ENCODE data around the gene VSTM2B. TPM values are rescaled to one million over a fixed set of nuclear protein-coding genes. Genes with fewer than 3 reads are reported as not detected.

Gene VSTM2B
- total RNA-seq, 1 experiment from 2014 or later, result not detected

DNA sequence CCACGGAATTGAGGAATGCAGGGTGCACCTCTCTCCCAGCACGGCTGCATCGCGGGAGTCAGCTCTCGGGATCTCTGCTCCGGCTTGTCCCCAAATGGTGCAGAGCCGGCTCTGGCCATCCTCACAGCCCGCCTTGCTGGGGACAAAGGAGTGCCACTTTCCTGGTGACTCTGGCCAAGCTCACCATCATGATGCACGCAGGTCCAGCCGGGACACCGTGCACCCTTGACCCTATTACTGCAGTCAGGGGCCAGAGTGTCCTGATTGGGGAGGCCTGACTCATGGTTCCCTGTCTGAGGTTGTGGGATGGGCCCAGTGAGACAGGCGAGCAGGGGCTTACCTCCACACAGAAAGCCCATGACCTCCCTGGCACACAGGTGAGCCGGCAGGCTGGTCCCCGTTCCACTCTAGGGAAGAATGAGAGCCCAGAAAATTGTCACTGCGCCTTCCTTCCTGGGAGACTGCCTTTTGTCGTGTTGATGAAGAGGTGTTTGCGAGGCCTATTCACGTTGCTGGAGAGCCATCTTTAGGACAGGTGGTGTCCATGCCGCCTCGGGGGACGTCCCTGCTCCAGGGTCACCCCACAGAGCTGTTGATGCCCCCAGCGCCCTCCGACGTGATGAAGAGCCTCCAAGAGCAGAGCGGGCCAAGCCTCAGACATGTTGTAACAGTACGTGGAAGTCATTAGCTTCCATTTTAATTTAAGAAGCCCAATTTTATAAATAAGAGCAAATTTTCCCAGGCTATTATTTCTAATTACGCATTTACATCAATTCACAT is 18.5 kb upstream of the VSTM2B start:
- TF ChIP-seq CTCF (conservative IDR thresholded peaks at IDR 0.05) (no peak), EZH2 (IDR thresholded peaks at IDR 0.05; ENCODE audit: low read depth) (no peak)
- H3K4me2 ChIP-seq, result no peak overlapping the region
- H3K36me3 ChIP-seq (ENCODE audit: low read depth), result no peaks in the 10 kb centered on the region
- no peak overlapping the region for H2AFZ ChIP-seq
- H3K9me3 ChIP-seq (ENCODE audit: insufficient read depth, low read depth), result no peaks in the 10 kb centered on the region
- H3K9me2 ChIP-seq (ENCODE audit: insufficient read depth), result no peaks in the 10 kb centered on the region
- no peaks in the 10 kb centered on the region for H4K20me1 ChIP-seq (ENCODE audit: insufficient read depth)
- BruUV-seq (replicated peaks), result no TSS peak
- intact Hi-C loops (cut with micrococcal nuclease; ENCODE audit: unreplicated experiment), result no loop called here
- no peak for DNase-seq
- H3K4me1 ChIP-seq (replicated peaks; ENCODE audit: insufficient read depth), result no peaks in the 10 kb centered on the region
- H3F3A ChIP-seq (ENCODE audit: insufficient read depth, low read depth), result no peaks in the 10 kb centered on the region
- ChIA-PET POLR2A (ENCODE audit: unreplicated experiment) (no interaction called here), CTCF (no interaction called here)
- no peak overlapping the region for H3K27ac ChIP-seq
- peaks cover 90% of the 10 kb centered on the region for H3K27me3 ChIP-seq (ENCODE audit: insufficient read depth, low read depth)
- no peaks in the 10 kb centered on the region for H3K79me2 ChIP-seq (ENCODE audit: low read depth)
- no peak overlapping the region for H3K4me3 ChIP-seq

GRCh38 chr19:29508181-29508580 is 17.6 kb upstream of the VSTM2B start:
- Histone ChIP-seq H3K27me3 (ENCODE audit: insufficient read depth, low read depth) (peaks cover 80% of the 10 kb centered on the region), H3F3A (ENCODE audit: insufficient read depth, low read depth) (no peaks in the 10 kb centered on the region), H4K20me1 (ENCODE audit: insufficient read depth) (no peaks in the 10 kb centered on the region), H3K9me3 (ENCODE audit: insufficient read depth, low read depth) (no peaks in the 10 kb centered on the region), H3K4me3 (no peak overlapping the region), H3K4me2 (no peak overlapping the region), H3K27ac (no peak overlapping the region), H3K4me1 (replicated peaks; ENCODE audit: insufficient read depth) (no peaks in the 10 kb centered on the region), H3K9me2 (ENCODE audit: insufficient read depth) (no peaks in the 10 kb centered on the region), H3K36me3 (ENCODE audit: low read depth) (no peaks in the 10 kb centered on the region), H2AFZ (no peak overlapping the region), H3K79me2 (ENCODE audit: low read depth) (no peaks in the 10 kb centered on the region)
- TF ChIP-seq CTCF (conservative IDR thresholded peaks at IDR 0.05) (no peak), EZH2 (IDR thresholded peaks at IDR 0.05; ENCODE audit: low read depth) (no peak)
- no TSS peak for BruUV-seq (replicated peaks)
- intact Hi-C loops (cut with micrococcal nuclease; ENCODE audit: unreplicated experiment), result no loop called here
- POLR2A ChIA-PET (ENCODE audit: unreplicated experiment), result no interaction called here
- no peak for DNase-seq
- CTCF ChIA-PET, result no interaction called here

DNA sequence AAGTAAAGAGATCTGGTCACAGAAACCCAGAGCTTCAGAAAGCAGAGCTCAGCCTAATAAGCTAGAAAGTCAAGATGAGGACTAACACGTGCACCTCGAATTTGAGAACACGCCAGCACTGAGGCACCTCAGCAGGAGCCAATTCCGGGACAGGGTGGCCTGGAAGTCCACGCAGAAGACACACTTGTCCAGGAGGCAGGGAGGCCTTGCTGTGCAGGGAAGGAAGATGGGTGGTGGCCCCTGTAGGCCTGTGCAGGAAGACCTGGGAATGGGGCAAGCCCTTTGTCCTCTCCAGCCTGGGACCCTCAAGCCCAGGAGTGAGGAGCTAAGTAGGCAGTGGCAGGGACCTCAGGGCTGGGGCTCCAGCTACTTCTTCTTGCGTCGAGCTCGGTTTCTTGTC is 16.3 kb upstream of the VSTM2B start:
- Histone ChIP-seq H3K27me3 (ENCODE audit: insufficient read depth, low read depth) (peaks cover 68% of the 10 kb centered on the region), H2AFZ (no peak overlapping the region), H3K4me1 (replicated peaks; ENCODE audit: insufficient read depth) (no peaks in the 10 kb centered on the region), H3K9me3 (ENCODE audit: insufficient read depth, low read depth) (no peaks in the 10 kb centered on the region), H4K20me1 (ENCODE audit: insufficient read depth) (no peaks in the 10 kb centered on the region), H3K36me3 (ENCODE audit: low read depth) (no peaks in the 10 kb centered on the region), H3K27ac (no peak overlapping the region), H3K4me2 (no peak overlapping the region), H3K4me3 (no peak overlapping the region), H3K79me2 (ENCODE audit: low read depth) (no peaks in the 10 kb centered on the region), H3K9me2 (ENCODE audit: insufficient read depth) (no peaks in the 10 kb centered on the region), H3F3A (ENCODE audit: insufficient read depth, low read depth) (no peaks in the 10 kb centered on the region)
- BruUV-seq (replicated peaks), result no TSS peak
- no peak for DNase-seq
- intact Hi-C loops (cut with micrococcal nuclease; ENCODE audit: unreplicated experiment), result no loop called here
- no peak for TF ChIP-seq CTCF (conservative IDR thresholded peaks at IDR 0.05)
- TF ChIP-seq EZH2 (IDR thresholded peaks at IDR 0.05; ENCODE audit: low read depth), result no peak
- ChIA-PET POLR2A (ENCODE audit: unreplicated experiment) (no interaction called here), CTCF (no interaction called here)
